ENCODE data around the gene MRPS26. TPM values are rescaled to one million over a fixed set of nuclear protein-coding genes. Genes with fewer than 3 reads are reported as not detected.

The MRPS26 gene
- total RNA-seq, 1 experiment from 2014 or later = 105 TPM

DNA sequence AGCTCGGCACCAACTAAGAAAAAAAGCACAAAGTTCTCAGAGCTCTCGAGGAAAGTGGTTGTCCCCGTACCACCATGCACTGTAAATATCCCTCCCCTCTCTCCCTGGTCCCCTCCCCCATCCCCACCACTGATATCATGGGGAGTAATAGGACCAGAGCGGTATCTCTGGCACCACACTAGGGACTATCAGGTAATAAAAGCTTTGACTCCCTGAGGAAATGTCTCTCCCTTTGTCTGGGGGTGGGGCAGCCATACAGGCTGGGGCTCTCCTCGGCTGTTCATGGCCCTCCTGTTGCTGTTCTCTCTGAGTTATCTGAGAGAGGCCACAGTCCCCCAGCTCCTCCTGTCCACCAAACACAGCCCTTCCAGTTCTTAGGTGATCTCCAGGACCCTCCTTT lies 7.4 kb upstream of the MRPS26 start:
- no peaks in the 10 kb centered on the region for H3K9me3 Mint-ChIP-seq
- TF ChIP-seq RORB (CRISPR knock-in tag; IDR thresholded peaks at IDR 0.05) = no peak
- TF ChIP-seq, protein P1, sequence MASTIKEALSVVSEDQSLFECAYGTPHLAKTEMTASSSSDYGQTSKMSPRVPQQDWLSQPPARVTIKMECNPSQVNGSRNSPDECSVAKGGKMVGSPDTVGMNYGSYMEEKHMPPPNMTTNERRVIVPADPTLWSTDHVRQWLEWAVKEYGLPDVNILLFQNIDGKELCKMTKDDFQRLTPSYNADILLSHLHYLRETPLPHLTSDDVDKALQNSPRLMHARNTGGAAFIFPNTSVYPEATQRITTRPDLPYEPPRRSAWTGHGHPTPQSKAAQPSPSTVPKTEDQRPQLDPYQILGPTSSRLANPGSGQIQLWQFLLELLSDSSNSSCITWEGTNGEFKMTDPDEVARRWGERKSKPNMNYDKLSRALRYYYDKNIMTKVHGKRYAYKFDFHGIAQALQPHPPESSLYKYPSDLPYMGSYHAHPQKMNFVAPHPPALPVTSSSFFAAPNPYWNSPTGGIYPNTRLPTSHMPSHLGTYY (CRISPR knock-in tag; IDR thresholded peaks at IDR 0.05) = no peak
- no peak for TF ChIP-seq STAT6 (CRISPR knock-in tag; conservative IDR thresholded peaks at IDR 0.05; ENCODE audit: low read depth)
- no peak for TF ChIP-seq MYBL2 (CRISPR knock-in tag; IDR thresholded peaks at IDR 0.05)
- no peak for TF ChIP-seq FOXJ3 (CRISPR knock-in tag; IDR thresholded peaks at IDR 0.05; ENCODE audit: borderline replicate concordance)
- TF ChIP-seq, protein P2, sequence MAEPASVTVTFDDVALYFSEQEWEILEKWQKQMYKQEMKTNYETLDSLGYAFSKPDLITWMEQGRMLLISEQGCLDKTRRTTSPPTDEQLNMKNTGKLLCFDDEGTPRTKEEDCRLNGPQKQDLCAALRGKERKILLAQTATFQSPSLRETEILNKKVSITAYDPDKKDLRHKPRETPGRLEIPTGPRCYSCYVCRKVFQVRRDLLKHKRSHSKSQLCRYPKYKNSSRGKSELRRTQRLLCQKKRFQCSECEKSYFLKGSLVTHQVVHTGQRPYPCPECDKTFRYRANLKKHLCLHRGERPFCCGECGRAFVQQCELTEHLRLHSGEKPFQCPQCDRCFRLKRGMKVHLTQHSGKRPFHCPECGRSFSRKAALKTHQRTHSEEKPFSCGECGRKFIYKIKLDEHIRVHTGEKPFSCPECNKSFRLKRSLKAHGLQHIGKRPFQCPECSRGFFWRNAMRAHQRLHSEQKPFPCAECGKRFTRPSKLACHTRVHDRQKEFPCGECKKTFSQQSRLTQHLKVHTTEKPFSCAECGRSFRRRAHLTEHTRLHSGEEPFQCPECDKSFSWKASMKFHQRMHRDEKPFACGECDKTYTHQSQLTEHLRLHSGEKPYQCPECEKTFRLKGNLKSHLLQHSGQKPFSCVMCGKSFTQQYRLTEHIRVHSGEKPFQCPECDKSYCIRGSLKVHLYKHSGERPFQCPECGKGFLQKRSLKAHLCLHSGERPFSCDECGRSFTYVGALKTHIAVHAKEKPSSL (CRISPR knock-in tag; conservative IDR thresholded peaks at IDR 0.05) = no peak
- TF ChIP-seq ELF4 (CRISPR knock-in tag; IDR thresholded peaks at IDR 0.05; ENCODE audit: low read depth) = no peak
- ChIA-PET CTCF (interaction anchor here (1.6 kb wide), 1 partner anchor 173 kb away, joined by 5 read pairs; no protein-coding TSS in a partner anchor), POLR2A (no interaction called here)
- ATAC-seq (no peak), DNase-seq (ENCODE audit: low spot score) (no peak)
- H3K4me1 Mint-ChIP-seq = peaks cover 15% of the 10 kb centered on the region
- no peak overlapping the region for H3K27ac Mint-ChIP-seq
- H3K36me3 Mint-ChIP-seq = peaks cover 45% of the 10 kb centered on the region
- no peaks in the 10 kb centered on the region for H3K27me3 Mint-ChIP-seq (ENCODE audit: low read depth)
- no peak overlapping the region for H3K4me3 Mint-ChIP-seq

GRCh38 chr20:3039426-3039825 lies 6.4 kb upstream of the MRPS26 start:
- ATAC-seq = no peak
- ChIA-PET POLR2A (no interaction called here), CTCF (interaction anchor here (1.6 kb wide), 1 partner anchor 174 kb away, joined by 5 read pairs; no protein-coding TSS in a partner anchor)
- peaks cover 15% of the 10 kb centered on the region for H3K4me1 Mint-ChIP-seq
- H3K4me3 Mint-ChIP-seq = no peak overlapping the region
- no peak for DNase-seq (ENCODE audit: low spot score)
- H3K36me3 Mint-ChIP-seq = peaks cover 45% of the 10 kb centered on the region
- H3K27me3 Mint-ChIP-seq (ENCODE audit: low read depth) = no peaks in the 10 kb centered on the region
- H3K9me3 Mint-ChIP-seq = no peaks in the 10 kb centered on the region
- H3K27ac Mint-ChIP-seq = no peak overlapping the region; the same call in 1 of the 2 replicates
- TF ChIP-seq, protein P3, sequence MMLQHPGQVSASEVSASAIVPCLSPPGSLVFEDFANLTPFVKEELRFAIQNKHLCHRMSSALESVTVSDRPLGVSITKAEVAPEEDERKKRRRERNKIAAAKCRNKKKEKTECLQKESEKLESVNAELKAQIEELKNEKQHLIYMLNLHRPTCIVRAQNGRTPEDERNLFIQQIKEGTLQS (CRISPR knock-in tag; conservative IDR thresholded peaks at IDR 0.05) = no peak
- TF ChIP-seq, protein P4, sequence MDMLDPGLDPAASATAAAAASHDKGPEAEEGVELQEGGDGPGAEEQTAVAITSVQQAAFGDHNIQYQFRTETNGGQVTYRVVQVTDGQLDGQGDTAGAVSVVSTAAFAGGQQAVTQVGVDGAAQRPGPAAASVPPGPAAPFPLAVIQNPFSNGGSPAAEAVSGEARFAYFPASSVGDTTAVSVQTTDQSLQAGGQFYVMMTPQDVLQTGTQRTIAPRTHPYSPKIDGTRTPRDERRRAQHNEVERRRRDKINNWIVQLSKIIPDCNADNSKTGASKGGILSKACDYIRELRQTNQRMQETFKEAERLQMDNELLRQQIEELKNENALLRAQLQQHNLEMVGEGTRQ (CRISPR knock-in tag; IDR thresholded peaks at IDR 0.05) = no peak
- TF ChIP-seq MXD4 (CRISPR knock-in tag; IDR thresholded peaks at IDR 0.05; ENCODE audit: borderline replicate concordance) (no peak), ATF2 (CRISPR knock-in tag; IDR thresholded peaks at IDR 0.05; ENCODE audit: borderline replicate concordance, low read depth) (no peak), ZNF263 (CRISPR knock-in tag; IDR thresholded peaks at IDR 0.05; ENCODE audit: low read depth) (no peak), ZNF423 (CRISPR knock-in tag; IDR thresholded peaks at IDR 0.05) (no peak), NR3C1 (CRISPR knock-in tag; conservative IDR thresholded peaks at IDR 0.05; ENCODE audit: low read depth) (no peak), CREB1 (CRISPR knock-in tag; IDR thresholded peaks at IDR 0.05) (no peak), NFYB (CRISPR knock-in tag; conservative IDR thresholded peaks at IDR 0.05; ENCODE audit: low read depth) (no peak), JAZF1 (CRISPR knock-in tag; IDR thresholded peaks at IDR 0.05) (no peak), PRRX2 (CRISPR knock-in tag; IDR thresholded peaks at IDR 0.05) (no peak), E2F4 (CRISPR knock-in tag; IDR thresholded peaks at IDR 0.05; ENCODE audit: borderline replicate concordance, low read depth) (no peak), ZNF396 (CRISPR knock-in tag; IDR thresholded peaks at IDR 0.05; ENCODE audit: borderline replicate concordance) (no peak), IRF2 (CRISPR knock-in tag; IDR thresholded peaks at IDR 0.05; ENCODE audit: borderline replicate concordance, low read depth) (no peak)
- TF ChIP-seq, protein P5, sequence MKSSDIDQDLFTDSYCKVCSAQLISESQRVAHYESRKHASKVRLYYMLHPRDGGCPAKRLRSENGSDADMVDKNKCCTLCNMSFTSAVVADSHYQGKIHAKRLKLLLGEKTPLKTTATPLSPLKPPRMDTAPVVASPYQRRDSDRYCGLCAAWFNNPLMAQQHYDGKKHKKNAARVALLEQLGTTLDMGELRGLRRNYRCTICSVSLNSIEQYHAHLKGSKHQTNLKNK (CRISPR knock-in tag; IDR thresholded peaks at IDR 0.05) = no peak

All from WTC11 (cell line).